Coronary artery (tissue), 2 donors: Measurements from ENCODE around the gene ZNF280B.

Source experiments
- DNase-seq: peaks from one replicate; pipeline ENCODE4 v3.0.0-alpha.2; 2017; ENCODE audit warnings: low spot score
- H3K27ac ChIP-seq, 2 donors: fragments of 200-600 bp; sonication (generic); one replicate each; pipeline ENCODE4 v1.5.1; 2016 to 2019
- H3K4me3 ChIP-seq: fragments of 200-600 bp; sonication (generic); 2 replicates; pipeline ENCODE4 v1.5.1; 2016; ENCODE audit warnings: mild to moderate bottlenecking, moderate library complexity
- TF ChIP-seq, protein P1 (sequence below): fragments of 200-600 bp; sonication (generic); IDR thresholded peaks from one replicate; pipeline ENCODE4 v1.5.1; 2019; ENCODE audit warnings: antibody characterized with exemption

ZNF280B gene

DNA sequence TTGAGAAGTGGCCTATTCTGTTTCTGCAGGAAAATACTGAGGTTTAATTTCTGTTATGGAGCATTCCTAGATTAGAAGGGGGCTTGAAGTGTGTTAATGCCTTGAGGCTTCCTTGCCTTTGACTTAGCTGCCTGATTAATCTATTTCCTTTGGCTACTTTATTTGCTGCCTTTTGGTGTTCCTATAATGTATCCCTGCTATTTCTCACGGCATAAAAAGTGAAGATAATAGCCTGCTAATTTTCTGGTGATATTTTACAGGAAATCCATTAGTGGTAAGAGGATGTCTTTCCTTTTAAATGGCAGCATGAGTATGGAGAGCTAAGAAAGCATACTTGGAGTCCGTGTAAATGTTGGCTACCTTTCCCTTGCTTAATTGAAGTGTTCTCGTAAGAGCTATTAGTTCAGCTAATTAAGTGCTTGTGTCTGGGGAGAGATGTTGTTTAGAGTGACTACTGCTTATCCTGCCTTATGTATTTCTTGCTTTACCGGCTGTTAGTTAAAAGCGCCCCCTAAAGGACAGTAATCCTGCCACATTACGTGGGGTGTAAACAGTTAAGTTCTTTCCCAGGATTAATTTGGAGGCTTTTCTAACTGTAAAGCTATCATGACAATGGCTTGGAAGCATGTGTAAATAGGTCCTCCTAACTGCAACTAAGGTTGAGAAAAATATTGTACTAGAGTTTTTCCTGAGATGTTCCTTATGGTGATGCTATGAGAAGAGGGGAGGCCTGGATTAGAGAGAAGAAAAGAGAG, 45.6 kb downstream of the ZNF280B start:
- H3K4me3 ChIP-seq, result no peak overlapping the region
- TF ChIP-seq, protein P1, sequence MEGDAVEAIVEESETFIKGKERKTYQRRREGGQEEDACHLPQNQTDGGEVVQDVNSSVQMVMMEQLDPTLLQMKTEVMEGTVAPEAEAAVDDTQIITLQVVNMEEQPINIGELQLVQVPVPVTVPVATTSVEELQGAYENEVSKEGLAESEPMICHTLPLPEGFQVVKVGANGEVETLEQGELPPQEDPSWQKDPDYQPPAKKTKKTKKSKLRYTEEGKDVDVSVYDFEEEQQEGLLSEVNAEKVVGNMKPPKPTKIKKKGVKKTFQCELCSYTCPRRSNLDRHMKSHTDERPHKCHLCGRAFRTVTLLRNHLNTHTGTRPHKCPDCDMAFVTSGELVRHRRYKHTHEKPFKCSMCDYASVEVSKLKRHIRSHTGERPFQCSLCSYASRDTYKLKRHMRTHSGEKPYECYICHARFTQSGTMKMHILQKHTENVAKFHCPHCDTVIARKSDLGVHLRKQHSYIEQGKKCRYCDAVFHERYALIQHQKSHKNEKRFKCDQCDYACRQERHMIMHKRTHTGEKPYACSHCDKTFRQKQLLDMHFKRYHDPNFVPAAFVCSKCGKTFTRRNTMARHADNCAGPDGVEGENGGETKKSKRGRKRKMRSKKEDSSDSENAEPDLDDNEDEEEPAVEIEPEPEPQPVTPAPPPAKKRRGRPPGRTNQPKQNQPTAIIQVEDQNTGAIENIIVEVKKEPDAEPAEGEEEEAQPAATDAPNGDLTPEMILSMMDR, result no peak
- DNase-seq, result no peak
- H3K27ac ChIP-seq, result no peak overlapping the region

DNA sequence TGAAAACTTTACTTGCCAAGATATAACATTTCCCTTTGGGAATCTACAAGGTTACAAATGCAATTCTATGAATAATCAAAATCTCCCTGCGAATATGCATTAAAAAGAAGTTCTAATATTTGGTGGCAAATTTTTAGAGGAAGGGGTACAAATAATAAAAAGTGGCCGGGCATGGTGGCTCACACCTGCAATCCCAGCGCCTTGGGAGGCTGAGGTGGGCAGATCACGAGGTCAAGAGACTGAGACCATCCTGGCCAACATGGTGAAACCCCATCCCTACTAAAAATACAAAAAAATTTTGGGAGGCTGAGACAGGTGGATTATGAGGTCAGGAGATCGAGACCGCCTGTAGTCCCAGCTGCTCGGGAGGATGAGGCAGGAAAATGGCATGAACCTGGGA, 47.0 kb downstream of the ZNF280B start:
- Histone ChIP-seq H3K4me3 (no peak overlapping the region), H3K27ac (no peak overlapping the region)
- no peak for DNase-seq
- TF ChIP-seq, protein P1, result no peak

DNA sequence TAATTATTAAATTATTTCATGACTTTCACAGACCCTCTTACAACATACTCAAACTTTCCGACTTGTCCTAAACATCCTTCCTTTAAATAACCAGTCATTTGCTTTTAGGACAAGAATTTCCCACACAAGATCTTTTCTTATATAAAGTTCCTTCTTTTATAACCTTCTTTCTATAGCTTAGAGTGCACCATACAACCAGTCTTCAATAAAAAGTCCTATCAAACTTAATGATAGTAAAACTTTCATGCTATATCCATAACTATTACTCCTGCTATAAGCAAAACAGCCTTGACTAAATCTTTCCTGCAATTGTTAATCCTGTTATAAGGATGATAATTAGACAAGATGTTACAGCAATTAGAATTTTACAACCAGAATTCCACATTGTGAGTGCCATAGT, 47.4 kb downstream of the ZNF280B start:
- Histone ChIP-seq H3K4me3 (no peak overlapping the region), H3K27ac (no peak overlapping the region)
- TF ChIP-seq, protein P1, result no peak
- DNase-seq, result no peak

GRCh38 chr22:22460635-22461034, 47.9 kb downstream of the ZNF280B start:
- DNase-seq, result no peak
- no peak overlapping the region for H3K27ac ChIP-seq

DNA sequence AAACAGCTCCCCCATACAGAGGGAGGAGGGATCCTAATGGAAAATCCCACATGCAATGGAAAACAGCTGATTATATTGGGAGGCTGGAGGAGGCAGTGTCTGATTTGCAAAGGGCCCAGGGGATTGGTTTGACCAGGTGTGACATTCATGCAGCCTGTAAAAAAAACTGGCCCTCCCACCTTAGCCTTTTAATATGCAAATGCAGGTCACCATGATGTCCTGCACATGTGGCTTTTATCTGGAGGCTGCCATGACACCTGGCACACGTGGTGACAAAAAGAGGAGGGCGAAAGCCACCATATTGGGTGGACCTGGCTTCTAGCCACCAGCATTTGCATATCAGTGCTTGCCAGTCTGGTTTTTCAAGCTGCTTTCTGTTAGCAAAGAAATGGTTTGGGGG, 48.5 kb downstream of the ZNF280B start:
- TF ChIP-seq, protein P1, result no peak
- H3K27ac ChIP-seq, result no peak overlapping the region

More at GRCh38 chr22:22460635-22461034, 47.9 kb downstream of the ZNF280B start:
- H3K4me3 ChIP-seq, result no peak overlapping the region
- TF ChIP-seq, protein P1, result no peak

GRCh38 chr22:22458896-22459588, 49.5 kb downstream of the ZNF280B start:
- no peak for DNase-seq
- no peak overlapping the region for H3K4me3 ChIP-seq
- TF ChIP-seq, protein P1, result no peak
- H3K27ac ChIP-seq, result no peak overlapping the region

More for the DNA sequence above, 48.5 kb downstream of the ZNF280B start:
- no peak for DNase-seq
- H3K4me3 ChIP-seq, result no peak overlapping the region

GRCh38 chr22:22458387-22458786, 50.2 kb downstream of the ZNF280B start:
- TF ChIP-seq, protein P1, result no peak
- Histone ChIP-seq H3K27ac (no peak overlapping the region), H3K4me3 (no peak overlapping the region)
- no peak for DNase-seq
